HG02973 (cell line): Measurements from ENCODE around the gene EIF2B4.
A peak's percentile ranks its signal among the peaks of the same experiment; 100 is the strongest.
"Not testable (repeated sequence)": the region's sequence is repeated elsewhere in the genome, so short reads cannot be mapped to it uniquely, and the experiment has no call there.

ENCODE experiments used
- ATAC-seq: cut with Tn5 transposase; IDR thresholded peaks from one replicate; pipeline ENCODE4 v1.9.1; 2021; ENCODE audit warnings: moderate library complexity; ENCODE audit not compliant: unreplicated experiment

Gene EIF2B4

GRCh38 chr2:27378096-27378808 is 8.1 kb upstream of the EIF2B4 start:
- no peak for ATAC-seq

GRCh38 chr2:27377618-27378095 is 7.5 kb upstream of the EIF2B4 start:
- ATAC-seq: no peak

- no peak for ATAC-seq
Measured at GRCh38 chr2:27376866-27377617, 6.9 kb upstream of the EIF2B4 start.

- ATAC-seq: no peak
Measured at GRCh38 chr2:27376151-27376865, 6.2 kb upstream of the EIF2B4 start.

- ATAC-seq: no peak
Measured at GRCh38 chr2:27375513-27376099, 5.5 kb upstream of the EIF2B4 start.

GRCh38 chr2:27373567-27373966 is 3.4 kb upstream of the EIF2B4 start:
- ATAC-seq: no peak

GRCh38 chr2:27372937-27373336 is 2.8 kb upstream of the EIF2B4 start:
- ATAC-seq: no peak

GRCh38 chr2:27370816-27371620 is 880 bp upstream of the EIF2B4 start:
- ATAC-seq: peak; percentile 8

DNA sequence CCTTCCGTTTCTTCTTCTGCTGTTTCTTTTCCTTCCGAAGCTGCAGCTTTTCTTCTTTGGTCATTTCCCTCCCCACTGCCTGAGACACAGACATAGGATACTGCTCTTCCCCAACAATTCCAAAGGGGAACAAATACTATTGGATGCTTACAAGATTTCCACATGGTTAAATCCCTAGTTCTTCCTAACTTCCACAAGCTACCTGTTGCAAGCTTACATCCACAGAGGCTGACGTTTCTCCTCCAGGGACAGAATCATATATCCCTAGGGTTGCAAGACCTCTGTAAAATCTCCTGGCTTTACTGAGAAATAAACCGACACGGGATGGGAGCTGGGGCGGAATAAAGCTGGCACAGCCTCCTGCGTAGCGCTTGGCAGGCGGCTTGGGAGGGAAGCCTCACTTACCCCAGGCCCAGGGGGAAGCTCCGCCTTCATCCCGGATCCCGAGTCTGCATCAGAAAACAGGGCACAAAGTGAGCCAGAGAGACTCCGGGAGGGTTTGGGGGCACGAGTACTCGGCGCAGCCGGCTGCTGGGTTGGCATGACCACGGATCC is 590 bp downstream of the EIF2B4 start:
- no peak for ATAC-seq

GRCh38 chr2:27363933-27364332 is 6.2 kb downstream of the EIF2B4 start:
- ATAC-seq: no peak

GRCh38 chr2:27362678-27363420 is 7.3 kb downstream of the EIF2B4 start:
- no peak for ATAC-seq

- ATAC-seq: peak; percentile 68
Measured at GRCh38 chr2:27356382-27357181, 13.6 kb downstream of the EIF2B4 start, which contains the start of gene GTF3C2. GTF3C2 (minus strand) TSS chr2:27356764; CDS start chr2:27343554, 13,210 bp downstream.

DNA sequence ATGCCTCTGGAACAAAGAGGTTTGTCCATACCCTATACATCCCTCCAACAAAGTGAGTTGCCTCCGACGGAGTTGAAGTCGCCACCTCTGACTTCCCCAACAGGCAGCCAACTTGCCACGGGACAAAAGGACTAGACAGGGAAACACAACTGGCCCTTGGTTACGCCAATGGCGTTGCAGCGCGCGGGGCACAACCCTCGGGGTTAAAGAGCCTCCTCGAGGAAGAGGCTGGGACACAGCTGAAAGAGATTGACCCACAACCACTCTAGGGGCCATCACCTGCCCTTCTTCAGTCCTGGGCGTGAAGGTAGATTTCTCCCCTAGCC is 14.1 kb downstream of the EIF2B4 start:
- ATAC-seq: peak; percentile 28

- no peak for ATAC-seq
Measured at GRCh38 chr2:27354597-27354927, 15.6 kb downstream of the EIF2B4 start.

- no peak for ATAC-seq
Measured at GRCh38 chr2:27353762-27354596, 16.2 kb downstream of the EIF2B4 start.

DNA sequence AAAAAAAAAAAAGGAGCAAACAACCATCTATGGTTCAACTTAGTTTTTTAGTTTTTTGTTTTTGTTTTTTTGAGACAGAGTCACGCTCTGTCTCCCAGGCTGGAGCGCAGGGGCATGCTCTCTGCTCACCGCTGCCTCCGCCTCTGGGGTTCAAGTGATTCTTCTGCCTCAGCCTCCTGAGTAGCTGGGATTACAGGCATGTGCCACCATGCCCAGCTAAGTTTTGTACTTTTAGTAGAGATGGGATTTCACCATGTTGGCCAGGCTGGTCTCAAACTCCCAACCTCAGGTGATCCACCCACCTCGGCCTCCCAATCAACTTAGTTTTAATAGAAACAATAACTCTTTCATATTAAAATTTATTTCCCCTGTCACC is 16.8 kb downstream of the EIF2B4 start:
- ATAC-seq: not testable (repeated sequence)

GRCh38 chr2:27351802-27352598 is 18.1 kb downstream of the EIF2B4 start:
- no peak for ATAC-seq
